Measurements from ENCODE around the gene CD40. TPM values are rescaled to one million over a fixed set of nuclear protein-coding genes. Genes with fewer than 3 reads are reported as not detected.

Gene CD40
- polyA plus RNA-seq, 2 donors: 5.4 to 10.8 TPM

- peaks cover 2 to 5% of the 10 kb centered on the region in 2 donors for H3K4me1 ChIP-seq (ENCODE audit: control insufficient read depth in 2 of 2, insufficient read depth in 2 of 2, low read length in 1 of 2)
- no peak overlapping the region for H3K27ac ChIP-seq (ENCODE audit: low read depth in 2 of 2, low read length in 1 of 2)
- 86 to 93% methylated on average over 1 of the region's 1 CpG for WGBS, 2 donors
These were observed 37.0 kb upstream of the CD40 start for GRCh38 chr20:46081074-46081473.

GRCh38 chr20:46083101-46083500, 35.0 kb upstream of the CD40 start:
- no peak overlapping the region for H3K27ac ChIP-seq (ENCODE audit: low read depth in 2 of 2, low read length in 1 of 2)
- H3K4me3 ChIP-seq (ENCODE audit: low read depth in 1 of 2, low read length in 2 of 2): no peak overlapping the region
- peaks cover 3 to 9% of the 10 kb centered on the region in 2 donors for H3K36me3 ChIP-seq (ENCODE audit: control insufficient read depth in 2 of 2, insufficient read depth in 2 of 2, low read length in 1 of 2)
- WGBS, 2 donors: 77 to 78% methylated on average over 6 of the region's 6 CpGs
- no peaks in the 10 kb centered on the region for H3K9me3 ChIP-seq (ENCODE audit: control insufficient read depth in 2 of 2, insufficient read depth in 1 of 2, low read depth in 1 of 2, low read length in 1 of 2)
- H3K4me1 ChIP-seq (ENCODE audit: control insufficient read depth in 2 of 2, insufficient read depth in 2 of 2, low read length in 1 of 2): peaks cover 2 to 5% of the 10 kb centered on the region in 2 donors
- no peaks in the 10 kb centered on the region for H3K27me3 ChIP-seq (ENCODE audit: control insufficient read depth in 1 of 2, insufficient read depth in 2 of 2, low read length in 2 of 2)

More at GRCh38 chr20:46081074-46081473, 37.0 kb upstream of the CD40 start:
- Histone ChIP-seq H3K36me3 (ENCODE audit: control insufficient read depth in 2 of 2, insufficient read depth in 2 of 2, low read length in 1 of 2) (peaks cover 6 to 11% of the 10 kb centered on the region in 2 donors), H3K4me3 (ENCODE audit: low read depth in 1 of 2, low read length in 2 of 2) (no peak overlapping the region), H3K9me3 (ENCODE audit: control insufficient read depth in 2 of 2, insufficient read depth in 1 of 2, low read depth in 1 of 2, low read length in 1 of 2) (no peaks in the 10 kb centered on the region), H3K27me3 (ENCODE audit: control insufficient read depth in 1 of 2, insufficient read depth in 2 of 2, low read length in 2 of 2) (no peaks in the 10 kb centered on the region)

- WGBS, 2 donors: 92 to 98% methylated on average over 1 of the region's 1 CpG
- peaks cover 2 to 5% of the 10 kb centered on the region in 2 donors for H3K4me1 ChIP-seq (ENCODE audit: control insufficient read depth in 2 of 2, insufficient read depth in 2 of 2, low read length in 1 of 2)
These were observed 34.5 kb upstream of the CD40 start for GRCh38 chr20:46083531-46084061.

GRCh38 chr20:46084805-46085178, 33.3 kb upstream of the CD40 start:
- 90 to 91% methylated on average over 3 of the region's 3 CpGs for WGBS, 2 donors
- Histone ChIP-seq H3K4me1 (ENCODE audit: control insufficient read depth in 2 of 2, insufficient read depth in 2 of 2, low read length in 1 of 2) (peaks cover 2 to 5% of the 10 kb centered on the region in 2 donors), H3K27ac (ENCODE audit: low read depth in 2 of 2, low read length in 1 of 2) (no peak overlapping the region), H3K27me3 (ENCODE audit: control insufficient read depth in 1 of 2, insufficient read depth in 2 of 2, low read length in 2 of 2) (no peaks in the 10 kb centered on the region), H3K9me3 (ENCODE audit: control insufficient read depth in 2 of 2, insufficient read depth in 1 of 2, low read depth in 1 of 2, low read length in 1 of 2) (no peaks in the 10 kb centered on the region), H3K4me3 (ENCODE audit: low read depth in 1 of 2, low read length in 2 of 2) (no peak overlapping the region), H3K36me3 (ENCODE audit: control insufficient read depth in 2 of 2, insufficient read depth in 2 of 2, low read length in 1 of 2) (no peaks in the 10 kb centered on the region)

More at GRCh38 chr20:46083531-46084061, 34.5 kb upstream of the CD40 start:
- H3K9me3 ChIP-seq (ENCODE audit: control insufficient read depth in 2 of 2, insufficient read depth in 1 of 2, low read depth in 1 of 2, low read length in 1 of 2): no peaks in the 10 kb centered on the region
- H3K27me3 ChIP-seq (ENCODE audit: control insufficient read depth in 1 of 2, insufficient read depth in 2 of 2, low read length in 2 of 2): no peaks in the 10 kb centered on the region
- peaks cover 3 to 7% of the 10 kb centered on the region in 2 donors for H3K36me3 ChIP-seq (ENCODE audit: control insufficient read depth in 2 of 2, insufficient read depth in 2 of 2, low read length in 1 of 2)
- H3K27ac ChIP-seq (ENCODE audit: low read depth in 2 of 2, low read length in 1 of 2): no peak overlapping the region
- H3K4me3 ChIP-seq (ENCODE audit: low read depth in 1 of 2, low read length in 2 of 2): no peak overlapping the region

GRCh38 chr20:46085179-46085851, 32.8 kb upstream of the CD40 start:
- H3K9me3 ChIP-seq (ENCODE audit: control insufficient read depth in 2 of 2, insufficient read depth in 1 of 2, low read depth in 1 of 2, low read length in 1 of 2): no peaks in the 10 kb centered on the region
- peaks cover 2 to 5% of the 10 kb centered on the region in 2 donors for H3K4me1 ChIP-seq (ENCODE audit: control insufficient read depth in 2 of 2, insufficient read depth in 2 of 2, low read length in 1 of 2)
- no peak overlapping the region for H3K4me3 ChIP-seq (ENCODE audit: low read depth in 1 of 2, low read length in 2 of 2)
- H3K27ac ChIP-seq (ENCODE audit: low read depth in 2 of 2, low read length in 1 of 2): no peak overlapping the region
- WGBS, 2 donors: 42 to 48% methylated on average over 4 of the region's 4 CpGs
- no peaks in the 10 kb centered on the region for H3K36me3 ChIP-seq (ENCODE audit: control insufficient read depth in 2 of 2, insufficient read depth in 2 of 2, low read length in 1 of 2)
- no peaks in the 10 kb centered on the region for H3K27me3 ChIP-seq (ENCODE audit: control insufficient read depth in 1 of 2, insufficient read depth in 2 of 2, low read length in 2 of 2)

- Histone ChIP-seq H3K27me3 (ENCODE audit: control insufficient read depth in 1 of 2, insufficient read depth in 2 of 2, low read length in 2 of 2) (no peaks in the 10 kb centered on the region), H3K9me3 (ENCODE audit: control insufficient read depth in 2 of 2, insufficient read depth in 1 of 2, low read depth in 1 of 2, low read length in 1 of 2) (no peaks in the 10 kb centered on the region), H3K36me3 (ENCODE audit: control insufficient read depth in 2 of 2, insufficient read depth in 2 of 2, low read length in 1 of 2) (no peaks in the 10 kb centered on the region), H3K27ac (ENCODE audit: low read depth in 2 of 2, low read length in 1 of 2) (no peak overlapping the region), H3K4me1 (ENCODE audit: control insufficient read depth in 2 of 2, insufficient read depth in 2 of 2, low read length in 1 of 2) (peaks cover 2 to 5% of the 10 kb centered on the region in 2 donors), H3K4me3 (ENCODE audit: low read depth in 1 of 2, low read length in 2 of 2) (no peak overlapping the region)
- WGBS, 2 donors: 41 to 49% methylated on average over 8 of the region's 8 CpGs
These were observed 31.0 kb upstream of the CD40 start for GRCh38 chr20:46087161-46087560.

- WGBS, 2 donors: 2 to 3% methylated on average over 22 of the region's 22 CpGs
- Histone ChIP-seq H3K36me3 (ENCODE audit: control insufficient read depth in 2 of 2, insufficient read depth in 2 of 2, low read length in 1 of 2) (no peaks in the 10 kb centered on the region), H3K27me3 (ENCODE audit: control insufficient read depth in 1 of 2, insufficient read depth in 2 of 2, low read length in 2 of 2) (no peaks in the 10 kb centered on the region), H3K4me1 (ENCODE audit: control insufficient read depth in 2 of 2, insufficient read depth in 2 of 2, low read length in 1 of 2) (peaks cover 2 to 5% of the 10 kb centered on the region in 2 donors), H3K4me3 (ENCODE audit: low read depth in 1 of 2, low read length in 2 of 2) (peak overlapping the region; percentile 90 to 99), H3K27ac (ENCODE audit: low read depth in 2 of 2, low read length in 1 of 2) (peak overlapping the region; percentile 99), H3K9me3 (ENCODE audit: control insufficient read depth in 2 of 2, insufficient read depth in 1 of 2, low read depth in 1 of 2, low read length in 1 of 2) (no peaks in the 10 kb centered on the region)
These were observed 29.5 kb upstream of the CD40 start for GRCh38 chr20:46088409-46089166.

- WGBS, 2 donors: 0 to 1% methylated on average over 31 of the region's 31 CpGs
- Histone ChIP-seq H3K27me3 (ENCODE audit: control insufficient read depth in 1 of 2, insufficient read depth in 2 of 2, low read length in 2 of 2) (no peaks in the 10 kb centered on the region), H3K4me3 (ENCODE audit: low read depth in 1 of 2, low read length in 2 of 2) (peak overlapping the region; percentile 90 to 99), H3K27ac (ENCODE audit: low read depth in 2 of 2, low read length in 1 of 2) (peak overlapping the region; percentile 99), H3K36me3 (ENCODE audit: control insufficient read depth in 2 of 2, insufficient read depth in 2 of 2, low read length in 1 of 2) (no peaks in the 10 kb centered on the region), H3K9me3 (ENCODE audit: control insufficient read depth in 2 of 2, insufficient read depth in 1 of 2, low read depth in 1 of 2, low read length in 1 of 2) (no peaks in the 10 kb centered on the region), H3K4me1 (ENCODE audit: control insufficient read depth in 2 of 2, insufficient read depth in 2 of 2, low read length in 1 of 2) (peaks cover 2 to 5% of the 10 kb centered on the region in 2 donors)
These were observed 29.0 kb upstream of the CD40 start for GRCh38 chr20:46089167-46089416.

GRCh38 chr20:46089417-46090388, 28.4 kb upstream of the CD40 start, which contains the start of gene NCOA5:
NCOA5 (minus strand) TSS chr20:46089962; CDS start chr20:46079424, 10,538 bp downstream.
- peak within 1 kb of the TSS; percentile 90 to 99 for H3K4me3 ChIP-seq (ENCODE audit: low read depth in 1 of 2, low read length in 2 of 2)
- no peaks in the 10 kb centered on the region for H3K36me3 ChIP-seq (ENCODE audit: control insufficient read depth in 2 of 2, insufficient read depth in 2 of 2, low read length in 1 of 2)
- no peaks in the 10 kb centered on the region for H3K27me3 ChIP-seq (ENCODE audit: control insufficient read depth in 1 of 2, insufficient read depth in 2 of 2, low read length in 2 of 2)
- H3K4me1 ChIP-seq (ENCODE audit: control insufficient read depth in 2 of 2, insufficient read depth in 2 of 2, low read length in 1 of 2): peaks cover 2 to 5% of the 10 kb centered on the region in 2 donors
- no peaks in the 10 kb centered on the region for H3K9me3 ChIP-seq (ENCODE audit: control insufficient read depth in 2 of 2, insufficient read depth in 1 of 2, low read depth in 1 of 2, low read length in 1 of 2)
- peak within 1 kb of the TSS; percentile 99 for H3K27ac ChIP-seq (ENCODE audit: low read depth in 2 of 2, low read length in 1 of 2)
- 0% methylated on average over 100 of the region's 100 CpGs for WGBS, 2 donors

Measured in esophagus (tissue), 2 donors.